Aorta (tissue), 5 donors: ENCODE results near the gene ANKRD65. TPM values are rescaled to one million over a fixed set of nuclear protein-coding genes. Genes with fewer than 3 reads are reported as not detected.
"Not testable (repeated sequence)": the region's sequence is repeated elsewhere in the genome, so short reads cannot be mapped to it uniquely, and the experiment has no call there.

Experiments used
- ATAC-seq: fragments of 200-7000 bp; cut with Tn5 transposase; one replicate; pipeline ENCODE4 v1.9.1; 2022; ENCODE audit warnings: moderate library complexity; ENCODE audit not compliant: low FRiP score
- DNase-seq, 2 donors: peaks; one replicate each; pipeline ENCODE4 v3.0.0-alpha.2; 2020
- H3K27ac ChIP-seq, 2 donors: one replicate each; pipeline ENCODE4 v1.5.1; 2013; ENCODE audit warnings: low read length in 2 of 2, mild to moderate bottlenecking in 2 of 2, moderate library complexity in 2 of 2, control low read depth in 1 of 2, inconsistent platforms in 1 of 2, low read depth in 1 of 2
- H3K27me3 ChIP-seq, 2 donors: one replicate each; pipeline ENCODE4 v1.6.1; 2013; ENCODE audit warnings: control low read depth in 1 of 2, low read length in 1 of 2, mild to moderate bottlenecking in 1 of 2, moderate library complexity in 1 of 2; ENCODE audit not compliant: insufficient read depth in 2 of 2, control insufficient read depth in 1 of 2
- H3K36me3 ChIP-seq, 2 donors: one replicate each; pipeline ENCODE4 v1.6.1; 2013; ENCODE audit warnings: control low read depth in 1 of 2, low read length in 1 of 2, mild to moderate bottlenecking in 1 of 2; ENCODE audit not compliant: insufficient read depth in 2 of 2, control insufficient read depth in 1 of 2
- H3K4me1 ChIP-seq, 2 donors: one replicate each; pipeline ENCODE4 v1.6.1; 2013; ENCODE audit warnings: low read length in 2 of 2, control low read depth in 1 of 2, mild to moderate bottlenecking in 1 of 2, moderate library complexity in 1 of 2; ENCODE audit not compliant: insufficient read depth in 2 of 2, control insufficient read depth in 1 of 2
- H3K4me3 ChIP-seq, 2 donors: one replicate each; pipeline ENCODE4 v1.5.1; 2013; ENCODE audit warnings: low read length in 2 of 2, control low read depth in 1 of 2, mild to moderate bottlenecking in 1 of 2
- H3K9me3 ChIP-seq: one replicate; pipeline ENCODE4 v1.6.1; 2013; ENCODE audit warnings: mild to moderate bottlenecking, low read length; ENCODE audit not compliant: control insufficient read depth
- WGBS, 2 donors: extraction: QIAGEN DNeasy Blood & Tissue Kit; methylation state at CpG; one replicate each; pipeline ENCODE4 v1.1.7; 2013; 5-methylcytosine and 5-hydroxymethylcytosine counted together
- intact Hi-C, 2 donors: fragments of 100-400 bp; cut with DNase I; formaldehyde crosslinking; loops; one replicate each; pipeline versions ENCODE4 v1.14.2 to v1.15.0; 2022
- polyA plus RNA-seq, 2 donors: library from polyadenylated mRNA; stranded (reverse); fragments of 200-250 nt; gene quantifications; one replicate each; pipeline ENCODE4 v1.2.3, GENCODE V29; 2013
- total RNA-seq, 2 donors: library from RNA; stranded (reverse); fragmentation: NEBNext Ultra II Directional; extraction: Animal tissue kit (Norgen Biotek cat#: 25700); gene quantifications; one replicate each; pipeline ENCODE4 v1.2.1, GENCODE V29; 2021
- donor health status: healthy with polysubstance abuse.
- donor health status: Bipolar disorder and iron deficiency.
- donor health status: DM: no; HTN: no; CAD: no.
- donor health status: DM: no; HTN: no; CAD: no.
- donor health status: DM: yes; HTN: yes; CAD: no.

Gene ANKRD65
- total and polyA plus RNA-seq, 4 donors = 0.13 to 6.9 (median 1.5) TPM; not detected in 1

DNA sequence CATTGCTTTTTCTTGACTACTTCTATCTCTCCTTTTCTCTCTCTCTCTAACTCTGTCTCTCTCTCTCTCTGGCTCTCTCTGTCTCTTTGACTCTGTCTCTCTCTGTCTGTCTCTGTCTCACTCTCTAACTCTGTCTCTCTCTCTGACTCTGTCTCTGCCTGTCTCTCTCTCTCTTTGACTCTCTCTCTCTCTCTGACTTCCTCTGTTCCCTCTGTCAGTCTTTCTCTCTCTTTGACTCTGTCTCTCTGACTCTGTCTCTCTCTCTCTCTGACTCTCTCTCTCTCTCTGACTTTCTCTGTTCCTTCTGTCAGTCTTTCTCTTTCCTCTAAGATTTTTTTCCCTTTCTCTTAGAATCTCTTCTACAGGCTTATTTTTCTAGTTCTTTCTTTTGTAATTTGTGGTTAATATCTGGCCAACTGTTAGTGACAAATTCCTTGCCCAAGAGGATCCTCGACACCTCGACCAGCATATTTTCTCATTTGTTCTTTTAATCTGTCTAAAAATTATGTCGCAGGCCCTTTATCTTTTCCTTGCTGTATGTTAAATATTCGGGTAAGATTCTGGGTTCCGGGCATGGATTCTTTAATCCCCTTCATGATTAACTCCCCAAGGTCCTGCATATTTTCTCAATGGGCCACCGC is 28.1 kb upstream of the ANKRD65 start, which contains the start of gene ATAD3C:
ATAD3C (plus strand) TSS at position 591 of the 641 bp plus-strand sequence. CDS start 995 bp downstream, outside the sequence.
- Histone ChIP-seq H3K4me1 (no peaks in the 10 kb centered on the region), H3K27me3 (no peaks in the 10 kb centered on the region), H3K4me3 (no peak within 1 kb of the TSS), H3K9me3 (no peaks in the 10 kb centered on the region), H3K36me3 (no peaks in the 10 kb centered on the region), H3K27ac (no peak within 1 kb of the TSS)
- 78 to 81% methylated on average over 6 of the region's 6 CpGs for WGBS, 2 donors
- DNase-seq (no peak), ATAC-seq (no peak)
- intact Hi-C loops = no loop called here

- H3K27ac ChIP-seq, H3K36me3 ChIP-seq, intact Hi-C loops, H3K27me3 ChIP-seq, H3K4me1 ChIP-seq, H3K9me3 ChIP-seq, DNase-seq, H3K4me3 ChIP-seq, ATAC-seq: not testable (repeated sequence)
- WGBS, 2 donors = 91 to 92% methylated on average over 19 of the region's 19 CpGs
Measured at GRCh38 chr1:1446631-1447030, 25.6 kb upstream of the ANKRD65 start.

DNA sequence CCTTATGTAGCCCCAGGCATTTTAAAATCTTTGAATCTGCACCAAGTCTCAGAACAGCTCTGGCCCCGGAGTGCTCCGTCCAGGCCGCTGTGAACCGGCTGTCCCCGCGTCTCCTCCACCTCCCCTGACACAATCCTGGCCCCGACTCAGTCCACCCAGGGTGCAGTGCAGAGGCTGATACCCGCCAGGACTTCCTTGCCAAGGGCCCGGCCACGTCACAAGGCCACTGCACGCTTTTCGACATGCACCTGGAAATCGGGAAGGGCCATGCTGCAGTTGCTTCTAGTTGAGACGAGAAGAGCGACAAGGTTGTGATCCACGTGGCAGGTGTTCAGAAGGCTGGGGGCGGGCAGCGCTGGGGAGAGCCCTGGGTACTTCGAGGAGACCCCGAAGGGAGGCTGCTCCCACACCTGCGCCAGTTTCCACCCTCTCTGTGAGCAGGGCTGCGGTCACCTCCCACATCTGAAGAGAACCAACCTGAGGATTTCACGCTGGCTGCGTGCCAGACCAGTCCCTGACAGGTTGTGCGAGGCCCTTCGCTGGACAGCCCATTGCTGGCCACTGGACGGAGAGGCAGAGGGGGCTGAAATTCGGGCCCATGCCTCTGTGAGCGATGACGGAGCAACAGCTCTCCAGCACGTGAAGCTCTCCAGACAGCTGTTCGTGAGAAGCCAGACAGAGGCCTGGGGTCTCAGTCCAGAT is 21.1 kb upstream of the ANKRD65 start:
- no peak for DNase-seq
- Histone ChIP-seq H3K9me3 (no peaks in the 10 kb centered on the region), H3K36me3 (no peaks in the 10 kb centered on the region), H3K27me3 (no peaks in the 10 kb centered on the region), H3K4me1 (no peaks in the 10 kb centered on the region), H3K27ac (no peak overlapping the region), H3K4me3 (no peak overlapping the region)
- intact Hi-C loops = loop anchor here in 1 of 2 donors (2.0 kb wide), 1 partner anchor 55 kb away; no protein-coding TSS in a partner anchor
- WGBS, 2 donors = 77 to 83% methylated on average over 32 of the region's 32 CpGs
- no peak for ATAC-seq

GRCh38 chr1:1441002-1441888 is 20.2 kb upstream of the ANKRD65 start:
- ATAC-seq (peak; percentile 75), DNase-seq (peak in 1 of 2 donors; percentile 85)
- Histone ChIP-seq H3K9me3 (no peaks in the 10 kb centered on the region), H3K27ac (no peak overlapping the region), H3K4me3 (no peak overlapping the region), H3K36me3 (no peaks in the 10 kb centered on the region), H3K4me1 (no peaks in the 10 kb centered on the region), H3K27me3 (no peaks in the 10 kb centered on the region)
- intact Hi-C loops = no loop called here
- WGBS, 2 donors = 48 to 50% methylated on average over 29 of the region's 29 CpGs

DNA sequence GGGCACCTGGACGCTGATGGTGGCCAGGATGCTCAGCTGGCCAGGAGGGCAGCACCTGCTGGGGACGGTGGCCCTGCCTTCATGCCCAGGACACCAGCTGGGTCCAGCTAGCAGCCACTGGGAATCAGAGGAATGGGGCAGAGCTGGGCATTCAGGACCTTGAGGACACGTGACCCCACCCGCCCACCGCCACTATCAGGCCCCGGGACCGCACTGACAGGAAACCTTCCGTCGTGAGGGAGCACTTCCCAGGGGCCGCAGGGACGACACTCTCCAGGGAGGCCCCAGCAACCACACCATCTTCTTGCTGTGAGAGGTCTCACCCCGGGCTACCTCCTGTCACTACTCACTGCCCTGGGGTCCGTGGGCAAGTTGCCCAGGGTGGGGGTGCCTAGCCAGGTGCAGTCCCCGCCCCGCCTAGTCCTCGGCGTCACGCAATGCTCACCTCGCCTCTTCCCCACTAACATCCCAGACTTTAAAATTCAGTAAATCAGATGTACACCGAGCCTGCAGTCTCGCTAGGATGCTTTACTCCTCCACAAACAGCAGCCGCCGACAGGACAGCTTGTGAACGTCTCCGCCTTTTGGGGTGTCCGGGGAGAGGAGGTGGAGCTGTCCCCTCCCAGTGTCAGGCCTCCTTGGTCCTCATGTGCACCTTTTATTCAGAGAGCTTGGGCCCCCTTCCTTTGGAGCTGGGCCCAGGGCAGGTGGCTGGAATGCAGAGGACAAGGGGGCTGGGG is 19.4 kb upstream of the ANKRD65 start:
- intact Hi-C loops = no loop called here
- Histone ChIP-seq H3K9me3 (no peaks in the 10 kb centered on the region), H3K27ac (no peak overlapping the region), H3K4me1 (no peaks in the 10 kb centered on the region), H3K4me3 (no peak overlapping the region), H3K36me3 (no peaks in the 10 kb centered on the region), H3K27me3 (no peaks in the 10 kb centered on the region)
- WGBS, 2 donors = 81 to 88% methylated on average over 25 to 26 of the region's 26 CpGs
- no peak for ATAC-seq
- no peak for DNase-seq

GRCh38 chr1:1439546-1440261 is 18.6 kb upstream of the ANKRD65 start:
- Histone ChIP-seq H3K27ac (no peak overlapping the region), H3K4me3 (no peak overlapping the region), H3K36me3 (no peaks in the 10 kb centered on the region), H3K4me1 (no peaks in the 10 kb centered on the region), H3K27me3 (no peaks in the 10 kb centered on the region), H3K9me3 (no peaks in the 10 kb centered on the region)
- WGBS, 2 donors = 85 to 87% methylated on average over 71 to 82 of the region's 82 CpGs
- intact Hi-C loops = no loop called here
- no peak for DNase-seq
- ATAC-seq = no peak

- no peak overlapping the region for H3K4me3 ChIP-seq
- peak in 1 of 2 donors; percentile 76 for DNase-seq
Measured at GRCh38 chr1:1438531-1439381, 17.7 kb upstream of the ANKRD65 start.

More at GRCh38 chr1:1438531-1439381, 17.7 kb upstream of the ANKRD65 start:
- Histone ChIP-seq H3K27ac (no peak overlapping the region), H3K4me1 (no peaks in the 10 kb centered on the region), H3K9me3 (no peaks in the 10 kb centered on the region), H3K36me3 (no peaks in the 10 kb centered on the region), H3K27me3 (no peaks in the 10 kb centered on the region)
- 92 to 94% methylated on average over 41 to 45 of the region's 45 CpGs for WGBS, 2 donors
- intact Hi-C loops = no loop called here
- ATAC-seq = no peak
